ENCODE measurements around the gene MYO18B.

The MYO18B gene

GRCh38 chr22:25766418-25766817 lies 24.4 kb downstream of the MYO18B start:
- no peak overlapping the region for H3K9ac ChIP-seq (ENCODE audit: low read depth, low read length)
- H3K9me3 ChIP-seq (ENCODE audit: control insufficient read depth, insufficient read depth, low read length), result no peaks in the 10 kb centered on the region
- no peaks in the 10 kb centered on the region for H3K36me3 ChIP-seq (ENCODE audit: control insufficient read depth, insufficient read depth, low read length)
- no peaks in the 10 kb centered on the region for H3K27me3 ChIP-seq (ENCODE audit: control insufficient read depth, insufficient read depth, low read length)
- H3K4me3 ChIP-seq (ENCODE audit: low read depth, low read length), result no peak overlapping the region
- no peaks in the 10 kb centered on the region for H3K4me1 ChIP-seq (ENCODE audit: control insufficient read depth, insufficient read depth, low read length)

GRCh38 chr22:25770333-25770732 lies 28.3 kb downstream of the MYO18B start:
- Histone ChIP-seq H3K36me3 (ENCODE audit: control insufficient read depth, insufficient read depth, low read length) (no peaks in the 10 kb centered on the region), H3K4me3 (ENCODE audit: low read depth, low read length) (no peak overlapping the region), H3K9me3 (ENCODE audit: control insufficient read depth, insufficient read depth, low read length) (no peaks in the 10 kb centered on the region), H3K4me1 (ENCODE audit: control insufficient read depth, insufficient read depth, low read length) (no peaks in the 10 kb centered on the region), H3K9ac (ENCODE audit: low read depth, low read length) (no peak overlapping the region), H3K27me3 (ENCODE audit: control insufficient read depth, insufficient read depth, low read length) (no peaks in the 10 kb centered on the region)

DNA sequence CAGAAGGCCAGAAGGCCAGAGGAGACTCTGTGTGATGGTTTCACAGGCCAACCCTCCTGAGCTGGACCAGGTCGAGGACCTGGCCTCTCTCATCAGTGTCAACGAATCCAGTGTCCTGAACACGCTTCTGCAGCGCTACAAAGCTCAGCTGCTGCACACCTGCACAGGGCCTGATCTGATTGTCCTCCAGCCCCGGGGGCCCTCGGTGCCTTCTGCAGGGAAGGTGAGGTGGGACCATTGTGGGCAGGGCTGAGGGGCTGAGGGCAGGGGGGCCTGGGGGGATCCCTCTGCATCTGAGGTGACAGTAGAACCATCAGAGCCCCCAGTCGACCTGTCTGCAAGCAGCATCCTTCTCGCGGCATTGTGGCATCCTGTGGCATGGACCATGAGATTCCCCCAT lies 30.3 kb downstream of the MYO18B start:
- Histone ChIP-seq H3K36me3 (ENCODE audit: control insufficient read depth, insufficient read depth, low read length) (no peaks in the 10 kb centered on the region), H3K4me1 (ENCODE audit: control insufficient read depth, insufficient read depth, low read length) (no peaks in the 10 kb centered on the region), H3K9me3 (ENCODE audit: control insufficient read depth, insufficient read depth, low read length) (no peaks in the 10 kb centered on the region), H3K4me3 (ENCODE audit: low read depth, low read length) (no peak overlapping the region), H3K27me3 (ENCODE audit: control insufficient read depth, insufficient read depth, low read length) (no peaks in the 10 kb centered on the region), H3K9ac (ENCODE audit: low read depth, low read length) (no peak overlapping the region)

DNA sequence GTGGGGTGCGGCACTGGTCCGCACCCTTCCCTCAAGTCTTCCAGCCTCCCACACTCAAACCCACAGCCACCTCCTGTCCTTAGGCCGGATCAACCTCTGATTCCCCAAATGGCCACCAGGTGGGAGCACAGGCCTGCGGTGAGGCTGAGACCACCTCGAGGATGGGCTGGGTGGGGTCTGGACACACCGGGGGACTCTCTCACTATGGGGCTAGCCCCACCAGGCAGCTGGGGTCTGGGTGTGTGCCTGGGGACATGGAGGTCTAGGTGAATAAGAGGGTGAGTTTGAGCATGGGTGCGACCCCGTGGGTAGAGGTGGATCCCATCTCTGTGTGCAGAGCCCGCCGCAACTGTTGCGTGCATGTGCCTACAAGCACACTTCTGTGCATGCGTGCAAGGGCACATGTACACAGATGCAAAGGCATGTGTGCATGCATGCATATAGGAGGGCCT lies 32.6 kb downstream of the MYO18B start:
- no peaks in the 10 kb centered on the region for H3K36me3 ChIP-seq (ENCODE audit: control insufficient read depth, insufficient read depth, low read length)
- no peak overlapping the region for H3K9ac ChIP-seq (ENCODE audit: low read depth, low read length)
- no peaks in the 10 kb centered on the region for H3K4me1 ChIP-seq (ENCODE audit: control insufficient read depth, insufficient read depth, low read length)
- H3K4me3 ChIP-seq (ENCODE audit: low read depth, low read length), result no peak overlapping the region
- no peaks in the 10 kb centered on the region for H3K9me3 ChIP-seq (ENCODE audit: control insufficient read depth, insufficient read depth, low read length)
- no peaks in the 10 kb centered on the region for H3K27me3 ChIP-seq (ENCODE audit: control insufficient read depth, insufficient read depth, low read length)

DNA sequence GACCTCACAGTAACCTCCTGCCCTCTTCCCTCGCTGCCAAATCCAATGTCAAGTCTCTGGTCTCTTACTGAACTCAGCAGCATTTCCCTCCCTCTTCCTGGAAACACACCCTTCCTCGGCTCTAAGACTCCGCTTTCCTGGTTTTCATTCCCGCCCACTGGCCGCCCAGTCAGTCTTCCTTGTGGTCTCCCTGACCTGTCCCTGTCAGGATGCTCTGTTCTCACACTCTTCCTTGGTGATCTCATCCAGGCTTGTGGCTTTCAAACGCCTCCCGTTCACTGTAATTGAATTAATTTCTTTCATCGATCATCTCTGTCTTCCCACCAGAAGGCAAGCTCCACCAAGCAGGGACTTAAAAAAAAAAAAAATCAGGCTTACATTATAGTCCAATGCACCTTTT lies 33.5 kb downstream of the MYO18B start:
- no peaks in the 10 kb centered on the region for H3K4me1 ChIP-seq (ENCODE audit: control insufficient read depth, insufficient read depth, low read length)
- no peaks in the 10 kb centered on the region for H3K27me3 ChIP-seq (ENCODE audit: control insufficient read depth, insufficient read depth, low read length)
- H3K36me3 ChIP-seq (ENCODE audit: control insufficient read depth, insufficient read depth, low read length), result no peaks in the 10 kb centered on the region
- no peaks in the 10 kb centered on the region for H3K9me3 ChIP-seq (ENCODE audit: control insufficient read depth, insufficient read depth, low read length)
- no peak overlapping the region for H3K9ac ChIP-seq (ENCODE audit: low read depth, low read length)
- no peak overlapping the region for H3K4me3 ChIP-seq (ENCODE audit: low read depth, low read length)

GRCh38 chr22:25777411-25777810 lies 35.4 kb downstream of the MYO18B start:
- Histone ChIP-seq H3K27me3 (ENCODE audit: control insufficient read depth, insufficient read depth, low read length) (no peaks in the 10 kb centered on the region), H3K9me3 (ENCODE audit: control insufficient read depth, insufficient read depth, low read length) (no peaks in the 10 kb centered on the region), H3K9ac (ENCODE audit: low read depth, low read length) (no peak overlapping the region), H3K4me3 (ENCODE audit: low read depth, low read length) (no peak overlapping the region), H3K36me3 (ENCODE audit: control insufficient read depth, insufficient read depth, low read length) (no peaks in the 10 kb centered on the region), H3K4me1 (ENCODE audit: control insufficient read depth, insufficient read depth, low read length) (no peaks in the 10 kb centered on the region)

- Histone ChIP-seq H3K36me3 (ENCODE audit: control insufficient read depth, insufficient read depth, low read length) (no peaks in the 10 kb centered on the region), H3K4me3 (ENCODE audit: low read depth, low read length) (no peak overlapping the region), H3K4me1 (ENCODE audit: control insufficient read depth, insufficient read depth, low read length) (no peaks in the 10 kb centered on the region), H3K9me3 (ENCODE audit: control insufficient read depth, insufficient read depth, low read length) (no peaks in the 10 kb centered on the region), H3K9ac (ENCODE audit: low read depth, low read length) (no peak overlapping the region), H3K27me3 (ENCODE audit: control insufficient read depth, insufficient read depth, low read length) (no peaks in the 10 kb centered on the region)
Measured at GRCh38 chr22:25777870-25778269, 35.9 kb downstream of the MYO18B start.

DNA sequence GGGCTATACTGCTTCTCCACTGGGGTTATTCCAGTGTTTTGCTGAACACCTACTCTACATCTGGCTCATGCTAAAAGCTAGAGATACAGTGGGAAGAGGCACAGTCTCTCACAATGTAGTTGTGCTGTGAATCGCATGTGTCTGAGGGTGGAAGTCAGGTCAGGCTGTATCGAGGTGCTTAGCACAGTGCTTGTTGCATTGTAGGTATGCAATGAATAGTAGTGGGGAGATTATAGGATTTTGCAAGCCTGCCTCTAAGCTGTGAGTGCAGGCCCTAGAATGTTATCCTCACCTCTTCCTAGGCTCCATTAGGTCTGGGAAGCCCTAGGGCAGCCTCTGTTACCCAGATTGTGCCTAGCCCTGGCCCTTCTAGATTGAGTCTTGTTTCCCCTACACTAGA lies 37.4 kb downstream of the MYO18B start:
- no peaks in the 10 kb centered on the region for H3K9me3 ChIP-seq (ENCODE audit: control insufficient read depth, insufficient read depth, low read length)
- no peak overlapping the region for H3K4me3 ChIP-seq (ENCODE audit: low read depth, low read length)
- no peaks in the 10 kb centered on the region for H3K36me3 ChIP-seq (ENCODE audit: control insufficient read depth, insufficient read depth, low read length)
- no peaks in the 10 kb centered on the region for H3K4me1 ChIP-seq (ENCODE audit: control insufficient read depth, insufficient read depth, low read length)
- H3K27me3 ChIP-seq (ENCODE audit: control insufficient read depth, insufficient read depth, low read length), result no peaks in the 10 kb centered on the region
- H3K9ac ChIP-seq (ENCODE audit: low read depth, low read length), result no peak overlapping the region

GRCh38 chr22:25779890-25780289 lies 37.9 kb downstream of the MYO18B start:
- H3K36me3 ChIP-seq (ENCODE audit: control insufficient read depth, insufficient read depth, low read length), result no peaks in the 10 kb centered on the region
- no peak overlapping the region for H3K4me3 ChIP-seq (ENCODE audit: low read depth, low read length)
- no peaks in the 10 kb centered on the region for H3K27me3 ChIP-seq (ENCODE audit: control insufficient read depth, insufficient read depth, low read length)
- H3K4me1 ChIP-seq (ENCODE audit: control insufficient read depth, insufficient read depth, low read length), result no peaks in the 10 kb centered on the region
- no peaks in the 10 kb centered on the region for H3K9me3 ChIP-seq (ENCODE audit: control insufficient read depth, insufficient read depth, low read length)
- H3K9ac ChIP-seq (ENCODE audit: low read depth, low read length), result no peak overlapping the region

GRCh38 chr22:25780673-25781072 lies 38.7 kb downstream of the MYO18B start:
- Histone ChIP-seq H3K4me1 (ENCODE audit: control insufficient read depth, insufficient read depth, low read length) (no peaks in the 10 kb centered on the region), H3K9ac (ENCODE audit: low read depth, low read length) (no peak overlapping the region), H3K4me3 (ENCODE audit: low read depth, low read length) (no peak overlapping the region), H3K27me3 (ENCODE audit: control insufficient read depth, insufficient read depth, low read length) (no peaks in the 10 kb centered on the region), H3K36me3 (ENCODE audit: control insufficient read depth, insufficient read depth, low read length) (no peaks in the 10 kb centered on the region), H3K9me3 (ENCODE audit: control insufficient read depth, insufficient read depth, low read length) (no peaks in the 10 kb centered on the region)

- Histone ChIP-seq H3K27me3 (ENCODE audit: control insufficient read depth, insufficient read depth, low read length) (no peaks in the 10 kb centered on the region), H3K4me3 (ENCODE audit: low read depth, low read length) (no peak overlapping the region), H3K9ac (ENCODE audit: low read depth, low read length) (no peak overlapping the region), H3K9me3 (ENCODE audit: control insufficient read depth, insufficient read depth, low read length) (no peaks in the 10 kb centered on the region), H3K4me1 (ENCODE audit: control insufficient read depth, insufficient read depth, low read length) (no peaks in the 10 kb centered on the region), H3K36me3 (ENCODE audit: control insufficient read depth, insufficient read depth, low read length) (no peaks in the 10 kb centered on the region)
Measured at GRCh38 chr22:25781801-25782200, 39.8 kb downstream of the MYO18B start.

GRCh38 chr22:25782831-25783230 lies 40.8 kb downstream of the MYO18B start:
- Histone ChIP-seq H3K9me3 (ENCODE audit: control insufficient read depth, insufficient read depth, low read length) (no peaks in the 10 kb centered on the region), H3K9ac (ENCODE audit: low read depth, low read length) (no peak overlapping the region), H3K4me3 (ENCODE audit: low read depth, low read length) (no peak overlapping the region), H3K27me3 (ENCODE audit: control insufficient read depth, insufficient read depth, low read length) (no peaks in the 10 kb centered on the region), H3K4me1 (ENCODE audit: control insufficient read depth, insufficient read depth, low read length) (no peaks in the 10 kb centered on the region), H3K36me3 (ENCODE audit: control insufficient read depth, insufficient read depth, low read length) (no peaks in the 10 kb centered on the region)

DNA sequence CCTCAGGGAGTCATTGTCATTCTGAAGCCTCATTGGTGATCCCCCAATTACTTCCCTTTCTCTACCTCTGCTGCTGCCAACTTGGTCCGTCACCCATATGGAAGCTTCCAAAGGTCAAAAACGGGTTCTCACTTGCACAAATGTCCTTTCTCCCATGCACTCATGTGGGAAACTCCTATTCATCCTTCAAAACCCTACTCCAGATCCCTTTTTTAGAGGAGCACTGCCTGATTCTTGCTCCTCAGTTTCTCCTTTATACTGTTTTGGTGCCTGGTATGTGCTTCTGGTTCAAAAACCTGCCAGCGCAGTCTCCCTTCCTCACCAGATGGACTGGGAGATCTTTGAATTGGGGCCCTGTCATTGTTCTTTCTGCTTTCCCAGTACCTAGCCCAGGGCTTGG lies 41.9 kb downstream of the MYO18B start:
- Histone ChIP-seq H3K4me1 (ENCODE audit: control insufficient read depth, insufficient read depth, low read length) (no peaks in the 10 kb centered on the region), H3K9ac (ENCODE audit: low read depth, low read length) (no peak overlapping the region), H3K9me3 (ENCODE audit: control insufficient read depth, insufficient read depth, low read length) (no peaks in the 10 kb centered on the region), H3K27me3 (ENCODE audit: control insufficient read depth, insufficient read depth, low read length) (no peaks in the 10 kb centered on the region), H3K36me3 (ENCODE audit: control insufficient read depth, insufficient read depth, low read length) (no peaks in the 10 kb centered on the region), H3K4me3 (ENCODE audit: low read depth, low read length) (no peak overlapping the region)

All from iPS-15b (cell line).